GM12873 (cell line): ENCODE measurements around the gene GPRC5D.

ENCODE experiments used
- TF ChIP-seq, protein P1 (sequence below): IDR thresholded peaks from 2 replicates; pipeline ENCODE4 v1.5.1; 2012; ENCODE audit warnings: low read depth, mild to moderate bottlenecking, moderate library complexity, low read length, control low read depth; ENCODE audit not compliant: insufficient read depth; ENCODE audit errors: missing control alignments

GPRC5D gene

DNA sequence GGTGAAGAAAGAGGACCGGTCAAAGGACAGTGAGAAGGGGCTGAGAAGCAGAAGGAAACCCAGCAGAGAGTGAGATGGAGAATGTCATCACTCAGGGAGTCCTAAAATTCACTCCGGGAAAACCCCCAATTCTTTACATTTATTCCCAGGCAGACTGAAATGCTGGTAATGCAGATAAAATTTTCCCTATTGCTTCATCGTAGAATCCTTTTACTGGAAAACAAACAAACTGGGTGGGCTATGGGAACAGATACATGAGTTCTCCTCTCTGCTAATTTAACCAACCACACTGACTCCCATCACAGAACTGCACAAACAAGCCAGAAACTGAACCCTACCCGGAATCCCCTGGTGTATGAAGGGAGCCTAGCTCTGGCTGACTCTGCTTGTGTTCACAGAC lies 27.2 kb upstream of the GPRC5D start:
- TF ChIP-seq, protein P1, sequence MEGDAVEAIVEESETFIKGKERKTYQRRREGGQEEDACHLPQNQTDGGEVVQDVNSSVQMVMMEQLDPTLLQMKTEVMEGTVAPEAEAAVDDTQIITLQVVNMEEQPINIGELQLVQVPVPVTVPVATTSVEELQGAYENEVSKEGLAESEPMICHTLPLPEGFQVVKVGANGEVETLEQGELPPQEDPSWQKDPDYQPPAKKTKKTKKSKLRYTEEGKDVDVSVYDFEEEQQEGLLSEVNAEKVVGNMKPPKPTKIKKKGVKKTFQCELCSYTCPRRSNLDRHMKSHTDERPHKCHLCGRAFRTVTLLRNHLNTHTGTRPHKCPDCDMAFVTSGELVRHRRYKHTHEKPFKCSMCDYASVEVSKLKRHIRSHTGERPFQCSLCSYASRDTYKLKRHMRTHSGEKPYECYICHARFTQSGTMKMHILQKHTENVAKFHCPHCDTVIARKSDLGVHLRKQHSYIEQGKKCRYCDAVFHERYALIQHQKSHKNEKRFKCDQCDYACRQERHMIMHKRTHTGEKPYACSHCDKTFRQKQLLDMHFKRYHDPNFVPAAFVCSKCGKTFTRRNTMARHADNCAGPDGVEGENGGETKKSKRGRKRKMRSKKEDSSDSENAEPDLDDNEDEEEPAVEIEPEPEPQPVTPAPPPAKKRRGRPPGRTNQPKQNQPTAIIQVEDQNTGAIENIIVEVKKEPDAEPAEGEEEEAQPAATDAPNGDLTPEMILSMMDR = no peak

DNA sequence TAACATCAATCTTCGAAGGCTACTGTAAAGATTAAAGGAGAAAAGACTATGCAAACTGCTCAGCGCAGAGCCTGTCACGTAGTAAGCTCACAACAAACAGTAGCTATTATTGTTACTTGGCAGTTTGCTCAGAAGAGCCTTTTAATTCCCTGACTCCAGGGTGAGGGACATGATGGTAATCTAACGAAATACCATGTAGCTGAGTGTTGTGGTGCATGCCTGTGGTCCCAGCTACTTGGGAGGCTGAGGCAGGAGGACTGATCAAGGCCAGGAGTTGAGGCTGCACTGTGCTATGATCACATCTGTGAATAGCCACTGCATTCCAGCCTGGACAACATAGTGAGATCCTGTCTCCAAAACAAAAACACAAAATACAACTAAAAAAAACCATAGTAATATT lies 25.3 kb upstream of the GPRC5D start:
- TF ChIP-seq, protein P1 = no peak

DNA sequence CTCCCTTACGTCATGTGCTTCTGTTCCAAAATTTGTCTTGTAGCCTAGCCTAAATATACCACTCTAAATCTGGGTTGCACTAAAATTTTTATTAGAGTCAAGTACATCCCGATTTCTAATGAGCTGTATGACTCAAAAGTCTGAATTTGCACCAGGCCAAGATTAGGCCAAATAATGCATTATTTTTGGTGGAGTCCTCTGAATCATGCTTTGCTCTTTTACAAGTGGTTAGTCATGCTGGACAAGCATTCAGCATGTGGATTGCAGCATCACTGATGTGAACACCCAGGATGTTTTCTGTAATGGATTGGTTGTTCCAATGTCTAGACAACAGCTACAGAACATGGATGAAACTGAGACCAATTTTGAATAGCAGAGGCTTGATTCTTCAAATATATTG lies 24.4 kb upstream of the GPRC5D start:
- TF ChIP-seq, protein P1 = no peak

DNA sequence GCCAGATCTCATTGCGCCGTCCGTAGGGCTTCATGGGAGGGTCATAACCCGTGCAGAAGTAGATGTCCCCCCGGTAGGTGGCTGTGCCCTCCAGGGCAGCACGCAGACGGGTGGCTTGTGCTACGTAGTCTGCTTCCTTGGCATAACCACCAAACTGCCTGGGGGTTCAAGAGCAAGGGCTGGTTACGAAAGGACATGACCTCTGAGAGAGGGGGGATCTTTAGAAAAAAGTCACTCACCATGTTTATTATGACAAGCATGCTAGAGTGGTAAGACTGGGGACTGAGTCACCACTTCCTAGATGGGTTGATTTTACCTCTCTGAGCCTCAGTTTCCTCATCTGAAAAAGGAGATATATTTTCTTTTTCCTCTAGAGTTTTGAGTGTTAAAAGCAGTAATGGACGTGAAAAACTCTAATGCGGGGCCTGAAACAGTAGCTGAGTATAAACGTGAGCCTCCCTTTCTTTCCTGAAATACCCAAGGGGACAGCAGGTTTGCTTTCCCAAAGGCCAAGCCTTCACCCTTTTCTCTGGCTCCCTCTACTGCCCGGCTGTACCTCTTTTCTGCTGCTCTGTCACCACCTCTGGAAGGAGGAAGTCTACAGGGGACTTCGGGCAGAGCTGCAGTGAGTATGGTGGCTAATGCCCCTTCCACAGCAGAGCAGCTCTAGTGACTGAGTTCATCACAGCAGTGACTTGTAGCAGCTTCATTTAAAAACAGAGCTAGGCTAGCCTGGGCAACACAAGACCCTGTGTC lies 23.5 kb upstream of the GPRC5D start:
- TF ChIP-seq, protein P1 = peak; percentile 46

DNA sequence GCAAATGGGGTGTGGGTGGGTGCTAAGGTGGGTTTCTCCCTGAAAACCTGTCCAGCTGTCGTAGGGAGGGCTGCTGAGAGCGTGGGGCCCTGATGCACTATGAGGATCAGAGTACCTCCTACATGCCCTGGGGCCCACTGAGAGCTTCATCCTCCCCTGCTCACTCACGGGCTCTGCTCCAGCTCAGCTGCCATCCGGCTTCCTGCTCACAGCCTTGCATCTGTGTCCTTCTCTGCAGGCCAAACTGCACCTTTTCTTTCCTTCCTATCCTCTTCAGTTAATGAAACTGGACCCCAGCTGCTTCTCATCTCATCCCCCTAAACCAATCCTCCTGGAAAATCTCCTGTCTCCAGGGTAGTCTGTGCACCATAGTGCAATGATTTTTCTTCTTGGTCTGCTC lies 22.2 kb upstream of the GPRC5D start:
- TF ChIP-seq, protein P1 = no peak

DNA sequence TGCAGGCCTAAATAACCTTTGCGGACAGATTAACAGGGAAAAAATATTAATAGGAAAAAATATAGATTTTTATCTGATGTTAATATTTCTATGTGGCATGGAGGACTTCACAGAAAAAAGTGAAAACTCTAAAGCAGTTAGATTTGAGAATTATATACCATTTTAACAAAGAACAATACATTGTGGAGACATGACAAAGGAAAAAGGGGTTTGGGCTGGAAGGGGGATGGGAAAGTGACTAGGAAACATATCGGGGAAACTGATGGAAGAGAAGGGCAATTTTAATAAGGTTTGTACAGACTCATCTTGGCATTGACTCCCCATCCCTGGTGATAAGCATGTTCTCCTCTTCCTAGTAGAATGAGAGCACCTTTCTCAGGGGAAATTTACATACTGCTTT lies 21.0 kb upstream of the GPRC5D start:
- TF ChIP-seq, protein P1 = no peak

DNA sequence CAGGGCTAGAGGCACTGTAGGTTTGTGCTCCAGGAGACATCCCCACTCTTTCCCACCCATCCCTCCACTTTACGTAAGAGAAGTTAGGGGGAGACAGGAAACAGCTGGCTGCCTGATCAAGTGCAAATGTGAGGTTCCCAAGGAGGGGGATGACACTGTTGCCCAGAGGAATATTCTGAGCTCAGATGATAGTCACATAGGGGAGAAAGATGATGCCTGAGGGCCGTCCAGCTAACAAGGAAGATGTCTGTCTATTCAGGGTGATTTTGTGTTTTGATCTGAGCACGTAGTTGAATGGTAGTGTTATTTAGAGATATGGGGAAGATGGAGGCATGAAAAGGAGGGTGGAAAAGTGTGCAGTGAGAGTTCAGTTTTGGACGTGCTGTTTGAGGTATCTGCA lies 13.9 kb upstream of the GPRC5D start:
- TF ChIP-seq, protein P1 = no peak

DNA sequence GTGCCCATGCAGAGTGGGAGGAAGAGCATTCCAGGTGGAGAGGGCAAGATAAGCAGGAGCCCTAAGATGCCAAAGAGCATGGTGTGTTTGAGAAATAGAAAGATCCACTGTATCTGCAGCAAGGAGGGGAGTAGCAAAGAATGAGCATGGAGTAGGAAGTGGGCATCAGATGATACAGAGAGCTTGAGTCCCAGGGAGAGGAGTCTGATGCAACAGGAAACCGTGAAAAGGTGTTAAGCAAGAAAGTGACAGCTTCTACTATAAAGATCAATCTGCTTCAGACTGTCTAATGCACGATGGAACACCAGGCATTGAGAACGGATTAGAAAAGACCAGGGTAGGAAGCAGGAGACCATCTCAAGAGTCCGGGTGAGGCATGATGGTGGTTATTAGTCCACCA lies 12.3 kb upstream of the GPRC5D start:
- TF ChIP-seq, protein P1 = no peak
